B cell (primary cell): ENCODE data around the gene CDAN1. TPM values are rescaled to one million over a fixed set of nuclear protein-coding genes. Genes with fewer than 3 reads are reported as not detected.

Experiments
- ATAC-seq: fragments of 200-7000 bp; cut with Tn5 transposase; one replicate; pipeline ENCODE4 v1.10.0; 2021; ENCODE audit warnings: low read depth, mild to moderate bottlenecking, moderate number of reproducible peaks, moderate library complexity
- CTCF ChIA-PET: fragments of 350-600 bp; sonication (Branson Sonifier 250); formaldehyde crosslinking; loops from one replicate; lab custom pipeline; 2021; ENCODE audit warnings: antibody characterized with exemption, inconsistent platforms; lab: Charles Lee
- POLR2A ChIA-PET: fragments of 350-600 bp; sonication (Branson Sonifier 250); formaldehyde crosslinking; loops from one replicate; lab custom pipeline; 2021; ENCODE audit warnings: antibody characterized with exemption; lab: Charles Lee
- DNase-seq: peaks from one replicate; pipeline ENCODE4 v3.0.0; 2013
- H2AFZ ChIP-seq: 2 replicates; pipeline ENCODE4 v1.6.1; 2012; ENCODE audit warnings: mild to moderate bottlenecking, low read depth, low read length; ENCODE audit not compliant: insufficient read depth, poor library complexity, severe bottlenecking
- H3K27ac ChIP-seq, 2 donors: 1 replicate in 1 of 2; 2 replicates in 1 of 2; pipeline ENCODE4 v1.5.1; 2012 to 2013; ENCODE audit warnings: low read length in 2 of 2, mild to moderate bottlenecking in 2 of 2, moderate library complexity in 1 of 2
- H3K27me3 ChIP-seq, 4 experiments: fragments of 200-600 bp in 1 of 4; sonication (generic) in 1 of 4; replicated peaks in 1 of 4; 1 replicate in 2 of 4; 2 replicates in 2 of 4; pipeline versions ENCODE4 v1.6.1 to v1.7.0; 2013 to 2016; ENCODE audit warnings: low read length in 3 of 4, mild to moderate bottlenecking in 2 of 4, mixed read lengths in 1 of 4, moderate library complexity in 1 of 4; ENCODE audit not compliant: insufficient read depth in 4 of 4, control insufficient read depth in 3 of 4; ENCODE audit errors: control extremely low read depth in 1 of 4
- H3K36me3 ChIP-seq, 2 experiments: replicated peaks in 1 of 2; 1 replicate in 1 of 2; 2 replicates in 1 of 2; pipeline versions ENCODE4 v1.6.1 to v1.7.1; 2013; ENCODE audit warnings: low read length in 1 of 2; ENCODE audit not compliant: insufficient read depth in 2 of 2, control insufficient read depth in 1 of 2; ENCODE audit errors: control extremely low read depth in 1 of 2, extremely low read depth in 1 of 2
- H3K4me1 ChIP-seq, 2 donors: fragments of 200-600 bp in 1 of 2; sonication (generic) in 1 of 2; 1 replicate in 1 of 2; 2 replicates in 1 of 2; pipeline versions ENCODE4 v1.5.1 to v1.6.1; 2013 to 2017; ENCODE audit warnings: low read length in 2 of 2; ENCODE audit not compliant: control insufficient read depth in 2 of 2, insufficient read depth in 2 of 2
- H3K4me2 ChIP-seq: replicated peaks from 2 replicates; pipeline ENCODE3; 2012; ENCODE audit warnings: mild to moderate bottlenecking, low read depth, low read length; ENCODE audit not compliant: poor library complexity, severe bottlenecking
- H3K4me3 ChIP-seq, 5 experiments: fragments of 200-600 bp in 1 of 5; sonication (generic) in 1 of 5; 1 replicate in 3 of 5; 2 replicates in 2 of 5; pipeline versions ENCODE4 v1.5.1 to v1.7.0; 2011 to 2016; ENCODE audit warnings: low read length in 4 of 5, mild to moderate bottlenecking in 4 of 5, low read depth in 2 of 5, control low read depth in 1 of 5, moderate library complexity in 1 of 5; ENCODE audit not compliant: insufficient read depth in 1 of 5; ENCODE audit errors: control extremely low read depth in 1 of 5, extremely low read depth in 1 of 5
- H3K79me2 ChIP-seq: fragments of 200-600 bp; sonication (generic); one replicate; pipeline ENCODE4 v1.6.0; 2016; ENCODE audit warnings: low read length; ENCODE audit not compliant: control insufficient read depth, insufficient read depth
- H3K9ac ChIP-seq: fragments of 200-600 bp; sonication (generic); 2 replicates; pipeline ENCODE4 v1.6.1; 2017; ENCODE audit warnings: mild to moderate bottlenecking, low read length, moderate library complexity
- H3K9me3 ChIP-seq, 3 donors: one replicate each; pipeline versions ENCODE4 v1.6.1 to v1.7.1; 2013; ENCODE audit warnings: low read length in 2 of 3; ENCODE audit not compliant: control insufficient read depth in 2 of 3, insufficient read depth in 1 of 3; ENCODE audit errors: control extremely low read depth in 1 of 3
- H4K20me1 ChIP-seq: 2 replicates; pipeline ENCODE4 v1.6.0; 2012; ENCODE audit warnings: mild to moderate bottlenecking, low read length; ENCODE audit not compliant: insufficient read depth, control insufficient read depth, poor library complexity, severe bottlenecking
- H3K27ac Mint-ChIP-seq: one replicate; pipeline ENCODE4 v1.8.0; 2021; ENCODE audit warnings: mixed read lengths
- H3K27me3 Mint-ChIP-seq: one replicate; pipeline ENCODE4 v1.8.0; 2021; ENCODE audit warnings: mixed read lengths
- H3K4me1 Mint-ChIP-seq: one replicate; pipeline ENCODE4 v1.8.0; 2021; ENCODE audit warnings: mixed read lengths
- H3K4me3 Mint-ChIP-seq: one replicate; pipeline ENCODE4 v1.8.0; 2021; ENCODE audit warnings: mixed read lengths
- H3K9me3 Mint-ChIP-seq: one replicate; pipeline ENCODE4 v1.8.0; 2022; ENCODE audit warnings: mixed read lengths; ENCODE audit not compliant: insufficient read depth
- CTCF ChIP-seq: fragments of 200-600 bp; IDR thresholded peaks from one replicate; pipeline ENCODE4 v1.8.0; 2022; ENCODE audit warnings: antibody characterized with exemption, mild to moderate bottlenecking
- EZH2 ChIP-seq: IDR thresholded peaks from 2 replicates; pipeline ENCODE4 v1.6.1; 2012; ENCODE audit warnings: borderline replicate concordance, low read depth, mild to moderate bottlenecking, moderate library complexity, low read length; ENCODE audit not compliant: insufficient read depth, poor library complexity, severe bottlenecking
- WGBS: methylation state at CpG from one replicate; pipeline ENCODE4 v1.1.5; 2013; ENCODE audit warnings: missing lambda C conversion rate; ENCODE audit not compliant: insufficient coverage; 5-methylcytosine and 5-hydroxymethylcytosine counted together
- intact Hi-C: fragments of 100-400 bp; cut with micrococcal nuclease; formaldehyde crosslinking; loops from one replicate; pipeline ENCODE4 v1.10.0; 2022
- polyA plus RNA-seq: library from polyadenylated mRNA; depleted of rRNA; stranded (reverse); fragments of >200 nt; gene quantifications from 2 replicates; pipeline ENCODE4 v1.2.3, GENCODE V29; 2012
- total RNA-seq, 2 donors: library from RNA; stranded (reverse); fragments of 120-200 nt in 1 of 2; gene quantifications; 1 replicate in 1 of 2; 2 replicates in 1 of 2; pipeline versions ENCODE4 v1.2.3 to v1.2.4, GENCODE V29; 2013 to 2022

Gene CDAN1
- total and polyA plus RNA-seq, 2 donors (not counting 1 experiment from before 2014, with no cell fraction given): 11.7 to 31.8 TPM

DNA sequence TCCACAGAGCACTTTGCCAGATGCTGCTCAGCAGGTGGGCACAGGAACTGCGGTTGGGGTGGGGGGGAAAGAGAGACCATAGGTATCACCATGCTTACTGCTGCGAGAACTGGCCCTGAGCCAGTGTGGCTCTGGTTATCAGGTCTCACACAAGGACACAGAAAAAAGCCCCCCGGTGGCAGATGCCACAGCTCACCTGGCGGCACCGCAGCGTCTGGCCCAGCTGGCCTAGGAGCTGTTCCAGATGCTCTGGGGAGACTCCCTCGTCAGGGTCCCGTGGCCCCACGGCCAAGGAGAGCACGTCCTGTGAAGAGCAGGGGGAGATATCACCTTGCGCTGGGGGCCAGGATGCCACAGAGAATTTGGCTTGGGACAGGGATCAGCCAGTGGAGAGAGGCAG lies 10.8 kb downstream of the CDAN1 start:
- Mint-ChIP-seq H3K4me3 (no peak overlapping the region), H3K9me3 (no peaks in the 10 kb centered on the region), H3K27ac (no peak overlapping the region), H3K4me1 (no peaks in the 10 kb centered on the region), H3K27me3 (no peaks in the 10 kb centered on the region)
- no peaks in the 10 kb centered on the region for H3K79me2 ChIP-seq
- intact Hi-C loops: no loop called here
- ChIA-PET CTCF (no interaction called here), POLR2A (no interaction called here)
- no peak overlapping the region for H3K4me3 ChIP-seq
- H3K27ac ChIP-seq: no peak overlapping the region
- H3K36me3 ChIP-seq: peaks cover 13 to 65% of the 10 kb centered on the region in 2 experiments
- H4K20me1 ChIP-seq: no peaks in the 10 kb centered on the region
- DNase-seq: no peak
- H3K9me3 ChIP-seq: no peaks in the 10 kb centered on the region
- H3K4me1 ChIP-seq: no peaks in the 10 kb centered on the region
- ATAC-seq: no peak
- WGBS: 96% methylated on average over 11 of the region's 11 CpGs
- H3K9ac ChIP-seq: no peak overlapping the region
- H3K4me2 ChIP-seq: no peak overlapping the region
- no peaks in the 10 kb centered on the region for H3K27me3 ChIP-seq
- H2AFZ ChIP-seq: no peak overlapping the region
- TF ChIP-seq EZH2 (no peak), CTCF (no peak)

DNA sequence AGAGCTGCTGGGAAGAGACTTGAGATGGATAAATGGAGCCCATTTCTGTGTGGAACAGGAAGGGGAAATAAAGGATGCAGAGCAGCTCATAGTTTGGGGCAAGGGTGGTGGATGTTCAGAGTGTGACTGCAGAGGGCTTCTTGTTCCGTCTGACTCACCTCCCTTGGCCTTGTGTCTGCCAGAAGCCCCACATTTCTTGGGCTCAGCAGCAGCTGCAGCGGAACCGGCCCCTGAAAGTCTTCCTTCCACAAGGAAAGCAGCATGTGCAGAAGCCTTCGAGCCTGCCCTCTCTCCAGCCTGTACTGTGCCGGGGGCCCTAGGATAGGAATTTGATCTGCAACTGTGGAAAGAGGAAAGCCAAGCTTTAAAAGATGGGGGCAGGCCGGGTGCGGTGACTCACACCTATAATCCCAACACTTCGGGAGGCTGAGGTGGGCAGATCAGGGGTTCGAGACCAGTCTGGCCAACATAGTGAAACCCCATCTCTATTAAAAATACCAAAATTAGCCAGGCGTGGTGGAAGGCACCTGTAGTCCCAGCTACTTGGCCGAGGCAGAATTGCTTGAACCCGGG lies 11.5 kb downstream of the CDAN1 start:
- no peaks in the 10 kb centered on the region for H4K20me1 ChIP-seq
- no peaks in the 10 kb centered on the region for H3K27me3 Mint-ChIP-seq
- no peaks in the 10 kb centered on the region for H3K79me2 ChIP-seq
- no peaks in the 10 kb centered on the region for H3K9me3 ChIP-seq
- ATAC-seq (no peak), DNase-seq (no peak)
- H3K36me3 ChIP-seq: peaks cover 13 to 60% of the 10 kb centered on the region in 2 experiments
- no peak overlapping the region for H3K4me2 ChIP-seq
- no peaks in the 10 kb centered on the region for H3K4me1 ChIP-seq
- intact Hi-C loops: no loop called here
- TF ChIP-seq CTCF: no peak
- TF ChIP-seq EZH2: no peak
- H3K9ac ChIP-seq: no peak overlapping the region
- H3K27ac ChIP-seq: no peak overlapping the region
- ChIA-PET POLR2A (no interaction called here), CTCF (no interaction called here)
- WGBS: 99% methylated on average over 9 of the region's 12 CpGs
- H3K27ac Mint-ChIP-seq: no peak overlapping the region
- H3K4me3 ChIP-seq: no peak overlapping the region
- no peaks in the 10 kb centered on the region for H3K27me3 ChIP-seq
- H3K4me1 Mint-ChIP-seq: no peaks in the 10 kb centered on the region
- H2AFZ ChIP-seq: no peak overlapping the region
- no peak overlapping the region for H3K4me3 Mint-ChIP-seq
- no peaks in the 10 kb centered on the region for H3K9me3 Mint-ChIP-seq
